Urinary bladder (tissue), 4 donors: Measurements from ENCODE around the gene PDE7B. TPM values are rescaled to one million over a fixed set of nuclear protein-coding genes. Genes with fewer than 3 reads are reported as not detected.

Experiments used
- DNase-seq: peaks from one replicate; pipeline ENCODE4 v3.0.0-alpha.2; 2015; ENCODE audit errors: extremely low spot score
- H3K27ac ChIP-seq: one replicate; pipeline ENCODE4 v1.5.1; 2013; ENCODE audit warnings: low read depth, mild to moderate bottlenecking, moderate library complexity
- H3K36me3 ChIP-seq: one replicate; pipeline ENCODE4 v1.6.1; 2013; ENCODE audit warnings: mild to moderate bottlenecking, moderate library complexity; ENCODE audit not compliant: insufficient read depth
- H3K4me1 ChIP-seq: one replicate; pipeline ENCODE4 v1.6.1; 2013; ENCODE audit warnings: mild to moderate bottlenecking, moderate library complexity; ENCODE audit not compliant: insufficient read depth
- H3K4me3 ChIP-seq: one replicate; pipeline ENCODE4 v1.5.1; 2013; ENCODE audit warnings: low read depth, low read length
- WGBS: extraction: QIAGEN DNeasy Blood & Tissue Kit; methylation state at CpG from one replicate; pipeline ENCODE4 v1.1.7; 2013; 5-methylcytosine and 5-hydroxymethylcytosine counted together
- polyA plus RNA-seq: library from polyadenylated mRNA; stranded (reverse); fragments of 200-250 nt; gene quantifications from one replicate; pipeline ENCODE4 v1.2.3, GENCODE V29; 2013
- total RNA-seq: library from RNA; depleted of rRNA; stranded (reverse); fragments of >200 nt; gene quantifications from one replicate; pipeline ENCODE4 v1.2.3, GENCODE V29; 2014
- donor health status: healthy with polysubstance abuse.
- donor health status: healthy.

Gene PDE7B
- total and polyA plus RNA-seq, 2 donors, result 9.3 to 34.2 TPM

- Histone ChIP-seq H3K36me3 (no peaks in the 10 kb centered on the region), H3K4me1 (no peaks in the 10 kb centered on the region), H3K27ac (no peak overlapping the region), H3K4me3 (no peak overlapping the region)
- DNase-seq, result no peak
- 31% methylated on average over 2 of the region's 2 CpGs for WGBS
Measured at GRCh38 chr6:135906972-135907465, 55.5 kb downstream of the PDE7B start.

GRCh38 chr6:135909737-135910387 is 58.4 kb downstream of the PDE7B start:
- Histone ChIP-seq H3K36me3 (no peaks in the 10 kb centered on the region), H3K27ac (no peak overlapping the region), H3K4me1 (no peaks in the 10 kb centered on the region), H3K4me3 (no peak overlapping the region)
- DNase-seq, result no peak
- WGBS, result 81% methylated on average over 9 of the region's 9 CpGs

GRCh38 chr6:135910790-135911618 is 59.5 kb downstream of the PDE7B start:
- 56% methylated on average over 2 of the region's 2 CpGs for WGBS
- no peak for DNase-seq
- no peaks in the 10 kb centered on the region for H3K4me1 ChIP-seq
- no peak overlapping the region for H3K27ac ChIP-seq
- H3K4me3 ChIP-seq, result no peak overlapping the region
- no peaks in the 10 kb centered on the region for H3K36me3 ChIP-seq

GRCh38 chr6:135913785-135914184 is 62.3 kb downstream of the PDE7B start:
- DNase-seq, result no peak
- no peaks in the 10 kb centered on the region for H3K4me1 ChIP-seq

GRCh38 chr6:135919026-135919425 is 67.5 kb downstream of the PDE7B start:
- peaks cover 1% of the 10 kb centered on the region for H3K4me1 ChIP-seq
- no peak overlapping the region for H3K27ac ChIP-seq
- H3K36me3 ChIP-seq, result no peaks in the 10 kb centered on the region
- no peak overlapping the region for H3K4me3 ChIP-seq
- DNase-seq, result no peak
- WGBS, result 75% methylated on average over 4 of the region's 4 CpGs

More at GRCh38 chr6:135913785-135914184, 62.3 kb downstream of the PDE7B start:
- H3K36me3 ChIP-seq, result no peaks in the 10 kb centered on the region
- H3K4me3 ChIP-seq, result no peak overlapping the region
- no peak overlapping the region for H3K27ac ChIP-seq
- 94% methylated on average over 2 of the region's 2 CpGs for WGBS

- DNase-seq, result no peak
- 73% methylated on average over 7 of the region's 7 CpGs for WGBS
- Histone ChIP-seq H3K4me1 (peaks cover 1% of the 10 kb centered on the region), H3K4me3 (no peak overlapping the region), H3K27ac (no peak overlapping the region), H3K36me3 (no peaks in the 10 kb centered on the region)
Measured at GRCh38 chr6:135920689-135921088, 69.2 kb downstream of the PDE7B start.

GRCh38 chr6:135921188-135921587 is 69.7 kb downstream of the PDE7B start:
- no peak overlapping the region for H3K4me3 ChIP-seq
- 53% methylated on average over 2 of the region's 2 CpGs for WGBS
- DNase-seq, result no peak
- no peak overlapping the region for H3K27ac ChIP-seq
- no peaks in the 10 kb centered on the region for H3K36me3 ChIP-seq
- peaks cover 1% of the 10 kb centered on the region for H3K4me1 ChIP-seq

GRCh38 chr6:135922174-135922573 is 70.7 kb downstream of the PDE7B start:
- no peak overlapping the region for H3K4me3 ChIP-seq
- no peak overlapping the region for H3K27ac ChIP-seq
- DNase-seq, result no peak
- H3K36me3 ChIP-seq, result no peaks in the 10 kb centered on the region
- H3K4me1 ChIP-seq, result peaks cover 1% of the 10 kb centered on the region

GRCh38 chr6:135922746-135923145 is 71.2 kb downstream of the PDE7B start:
- DNase-seq, result peak; percentile 66
- 21% methylated on average over 3 of the region's 3 CpGs for WGBS
- H3K4me3 ChIP-seq, result no peak overlapping the region
- H3K4me1 ChIP-seq, result peaks cover 1% of the 10 kb centered on the region
- H3K36me3 ChIP-seq, result no peaks in the 10 kb centered on the region
- H3K27ac ChIP-seq, result no peak overlapping the region

GRCh38 chr6:135932651-135933050 is 81.2 kb downstream of the PDE7B start:
- peaks cover 2% of the 10 kb centered on the region for H3K4me1 ChIP-seq
- H3K36me3 ChIP-seq, result no peaks in the 10 kb centered on the region
- 76% methylated on average over 4 of the region's 4 CpGs for WGBS
- no peak overlapping the region for H3K4me3 ChIP-seq
- H3K27ac ChIP-seq, result no peak overlapping the region
- DNase-seq, result no peak

- H3K4me1 ChIP-seq, result peaks cover 2% of the 10 kb centered on the region
- H3K36me3 ChIP-seq, result no peaks in the 10 kb centered on the region
- WGBS, result 32% methylated on average over 8 of the region's 8 CpGs
- H3K4me3 ChIP-seq, result no peak overlapping the region
- DNase-seq, result no peak
- no peak overlapping the region for H3K27ac ChIP-seq
Measured at GRCh38 chr6:135935941-135936601, 84.6 kb downstream of the PDE7B start.

- 31% methylated on average over 1 of the region's 1 CpG for WGBS
- Histone ChIP-seq H3K4me1 (peaks cover 2% of the 10 kb centered on the region), H3K27ac (no peak overlapping the region), H3K4me3 (no peak overlapping the region), H3K36me3 (no peaks in the 10 kb centered on the region)
- no peak for DNase-seq
Measured at GRCh38 chr6:135936606-135937005, 85.1 kb downstream of the PDE7B start.

GRCh38 chr6:135937106-135937505 is 85.6 kb downstream of the PDE7B start:
- whole genome bisulfite sequencing, result 95% methylated on average over 6 of the region's 6 CpGs
- H3K4me1 ChIP-seq, result peaks cover 2% of the 10 kb centered on the region
- H3K27ac ChIP-seq, result no peak overlapping the region
- H3K4me3 ChIP-seq, result no peak overlapping the region
- H3K36me3 ChIP-seq, result no peaks in the 10 kb centered on the region
- DNase-seq, result no peak
